NCI-H1105 treated with DMSO at 0.1 percent for 48 hours (cell line): Measurements from ENCODE around the gene PLA2G1B.

Experiments used
- DNase-seq: peaks from one replicate; lab custom pipeline; 2025; lab: John Stamatoyannopoulos, UW

The PLA2G1B gene

DNA sequence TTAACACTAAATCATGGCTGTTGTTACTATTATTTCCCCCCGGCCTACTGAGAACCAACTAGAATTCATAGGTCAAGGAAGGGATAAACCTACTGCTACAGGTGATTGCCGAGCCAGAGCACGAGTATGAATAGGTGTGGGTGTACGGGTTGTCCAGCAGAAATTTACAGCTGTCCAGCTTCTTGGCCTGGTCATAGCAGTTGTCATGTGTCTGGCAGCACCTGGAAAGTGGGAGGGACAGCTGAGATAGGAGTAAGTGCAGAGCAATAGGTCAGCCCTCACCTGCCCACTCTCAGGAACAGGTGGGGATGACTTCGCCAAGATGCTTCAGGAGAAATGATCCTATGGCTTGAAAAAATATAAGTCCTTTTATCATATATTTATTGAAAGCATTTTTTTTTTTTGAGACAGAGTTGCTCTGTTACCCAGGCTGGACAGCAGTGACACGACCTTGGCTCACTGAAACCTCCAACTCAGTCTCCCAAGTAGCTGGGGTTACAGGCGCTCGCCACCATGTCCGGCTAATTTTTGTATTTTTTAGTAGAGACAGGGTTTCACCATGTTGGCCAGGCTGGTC lies 2.6 kb downstream of the PLA2G1B start:
- DNase-seq = no peak

DNA sequence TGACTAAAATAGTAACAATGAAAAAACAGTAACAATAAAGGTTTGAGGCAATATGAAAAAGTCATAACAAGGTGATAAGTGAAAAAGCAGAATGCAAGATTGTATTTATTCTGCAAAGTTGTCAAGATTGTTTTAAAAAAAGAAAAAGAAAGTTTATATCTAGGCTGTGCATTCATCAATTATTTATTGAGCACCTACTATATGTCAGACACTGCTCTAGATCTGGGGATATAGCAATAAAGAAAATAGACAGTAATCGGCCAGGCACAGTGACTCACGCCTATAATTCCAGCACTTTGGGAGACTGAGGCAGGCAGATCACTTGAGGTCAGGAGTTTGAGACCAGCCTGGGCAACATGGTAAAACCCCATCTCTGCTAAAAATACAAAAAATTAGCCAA lies 3.8 kb downstream of the PLA2G1B start:
- DNase-seq = no peak

DNA sequence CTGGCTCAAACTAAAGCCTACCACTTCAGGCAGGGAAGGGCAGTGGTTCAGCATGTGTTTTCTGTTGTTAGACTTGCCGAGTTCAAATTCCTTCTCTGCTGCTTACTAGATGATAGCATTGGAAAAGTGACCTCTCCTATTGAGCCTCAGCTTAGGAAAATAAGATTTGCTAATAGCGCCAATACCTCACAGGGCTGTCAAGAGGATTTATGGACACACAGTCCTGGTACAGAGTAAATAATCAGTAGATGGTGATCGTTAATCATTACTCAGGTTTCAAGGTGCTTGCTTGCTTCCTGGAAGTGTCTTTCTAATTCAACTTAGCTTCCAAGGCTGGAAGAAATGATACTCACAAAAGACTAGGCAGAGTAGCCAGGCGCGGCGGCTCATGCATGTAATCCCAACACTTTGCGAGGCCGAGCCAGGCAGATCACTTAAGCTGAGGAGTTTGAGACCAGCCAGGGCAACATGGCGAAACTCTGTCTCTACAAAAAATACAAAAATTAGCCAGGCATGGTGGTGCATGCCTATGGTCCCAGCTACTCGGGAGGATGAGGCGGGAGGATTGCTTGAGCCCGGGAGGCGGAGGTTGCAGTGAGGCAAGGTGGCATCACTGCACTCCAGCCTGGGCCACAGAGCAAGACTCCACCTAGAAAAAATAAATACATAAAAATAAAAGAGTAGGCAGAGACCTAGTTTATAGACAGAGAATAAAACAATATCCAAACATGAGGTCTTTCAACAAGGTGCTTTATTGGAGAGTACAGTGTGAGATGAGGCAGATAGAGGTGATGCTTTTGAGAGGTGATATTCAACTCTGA lies 6.0 kb downstream of the PLA2G1B start:
- DNase-seq = no peak

DNA sequence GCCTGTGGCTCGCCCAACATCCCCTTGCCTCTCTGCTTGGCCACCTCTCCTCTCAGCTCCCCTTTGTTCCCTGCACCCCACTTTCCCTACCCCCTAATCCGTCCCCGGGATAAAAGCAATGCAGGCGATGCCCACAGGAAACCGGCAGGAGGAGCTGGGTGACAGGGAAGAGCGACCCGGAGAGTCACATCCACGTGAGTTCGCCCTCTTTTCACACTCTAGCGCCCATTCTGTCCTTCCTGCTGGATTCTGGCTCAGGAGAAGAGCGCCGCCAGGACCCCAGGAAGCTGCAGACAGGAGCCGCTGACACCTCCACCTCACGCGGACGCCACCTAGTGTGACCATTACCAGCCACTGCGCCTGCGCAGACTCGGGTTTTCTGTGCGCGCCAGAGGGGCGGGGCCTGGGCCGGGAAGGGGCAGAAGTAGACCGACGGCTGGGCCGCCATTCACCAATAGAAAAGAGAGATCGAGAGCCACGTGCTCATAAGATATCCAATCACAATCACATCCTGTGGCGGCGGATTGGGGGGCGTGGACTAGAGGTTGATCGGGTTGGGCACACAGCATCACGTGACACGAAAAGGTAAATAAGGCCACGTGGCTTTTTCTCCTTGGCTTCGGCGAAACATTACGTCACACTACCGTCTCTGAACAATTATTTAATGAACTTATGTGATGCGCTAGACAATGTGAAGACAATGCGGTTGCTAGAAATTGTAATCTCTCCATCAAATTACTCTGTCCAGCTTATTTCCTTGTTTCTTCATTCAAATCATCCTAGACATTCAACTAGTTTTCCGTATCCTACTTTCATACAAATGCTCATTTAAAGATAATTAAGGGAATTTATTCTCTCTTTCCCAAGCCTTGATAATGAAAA lies 10.1 kb downstream of the PLA2G1B start:
- DNase-seq = peak; percentile 100

DNA sequence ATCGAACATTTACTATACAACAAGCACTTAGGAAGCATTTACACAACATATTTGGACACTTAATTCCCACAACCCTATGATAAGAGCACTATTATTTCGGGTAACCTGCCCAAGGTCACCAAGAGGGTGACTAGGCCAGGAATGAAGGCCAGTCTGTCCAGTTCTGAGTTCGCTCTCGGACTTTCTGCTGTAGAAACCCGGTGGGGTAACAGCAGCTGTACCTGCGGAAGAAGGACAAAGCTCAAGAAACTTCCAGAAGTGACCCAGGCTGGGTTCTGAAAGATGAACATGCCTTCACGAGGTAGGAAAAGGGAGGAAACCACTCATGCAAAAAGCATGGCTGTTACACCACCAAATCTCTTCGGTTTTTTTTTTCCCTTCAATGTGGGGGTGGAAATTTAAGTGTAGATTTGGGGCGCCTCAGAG lies 10.8 kb downstream of the PLA2G1B start:
- no peak for DNase-seq

DNA sequence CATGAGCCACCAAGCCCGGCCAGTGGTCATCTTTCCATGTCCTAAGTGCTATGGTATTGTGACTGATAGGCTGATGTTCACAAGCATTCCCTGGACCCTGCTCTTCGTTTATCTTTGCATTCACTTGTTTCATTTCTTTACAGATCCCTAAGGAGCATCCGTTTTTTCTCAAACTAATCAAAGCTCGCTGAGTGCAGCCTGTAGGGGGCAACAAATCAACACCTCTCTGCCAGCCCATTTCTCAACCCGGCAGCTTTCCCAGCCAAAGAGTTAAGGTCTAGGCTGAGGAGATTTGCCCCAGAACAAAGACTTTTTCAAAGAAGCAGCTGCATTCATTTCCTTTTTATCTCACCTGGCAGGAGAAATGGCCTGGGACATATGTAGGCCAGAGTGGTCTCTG lies 13.4 kb downstream of the PLA2G1B start:
- no peak for DNase-seq

DNA sequence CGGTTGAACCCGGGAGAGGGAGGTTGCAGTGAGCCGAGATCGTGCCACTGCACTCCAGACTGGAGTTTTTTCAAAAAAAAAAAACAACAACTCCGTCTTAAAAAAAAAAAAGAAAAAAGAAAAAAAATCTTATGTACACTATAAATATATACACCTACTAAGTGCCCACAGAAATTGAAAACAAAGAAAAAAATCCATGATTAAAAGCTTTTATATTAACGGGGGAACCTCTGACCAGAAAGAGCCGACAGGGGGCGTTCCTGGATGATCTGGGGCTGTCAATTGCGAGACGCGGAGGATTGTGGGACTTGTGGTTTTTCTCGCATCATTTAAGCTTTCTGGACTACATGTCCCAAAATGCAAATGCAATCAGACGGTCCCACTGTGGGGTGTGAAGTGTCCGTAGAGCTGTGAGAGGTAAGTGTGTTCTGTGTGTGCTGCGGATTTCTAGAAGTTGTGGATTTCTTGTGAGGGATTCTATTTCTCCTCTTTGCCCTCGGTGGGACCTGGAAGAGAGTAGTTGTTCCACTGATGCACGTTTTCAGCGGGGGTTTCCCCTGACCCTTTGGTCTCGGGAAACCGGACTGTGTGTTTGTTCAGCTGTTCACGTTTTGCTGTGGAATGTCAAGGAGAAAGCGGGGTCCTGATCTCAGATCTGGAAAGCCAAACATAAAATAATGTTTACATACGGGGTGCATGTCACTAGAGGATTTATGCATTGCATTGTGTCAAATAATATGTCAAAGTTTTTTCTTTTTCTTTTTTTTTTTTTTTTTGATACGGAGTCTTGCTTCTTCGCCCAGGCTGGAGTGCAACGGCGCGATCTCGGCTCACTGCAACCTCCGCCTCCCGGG lies 25.4 kb downstream of the PLA2G1B start, which contains the start of gene SIRT4:
Gene SIRT4, plus strand, starts transcription at position 360 of the 854 bp plus-strand sequence. CDS start 1,241 bp downstream, outside the sequence.
- DNase-seq = peak; percentile 96

DNA sequence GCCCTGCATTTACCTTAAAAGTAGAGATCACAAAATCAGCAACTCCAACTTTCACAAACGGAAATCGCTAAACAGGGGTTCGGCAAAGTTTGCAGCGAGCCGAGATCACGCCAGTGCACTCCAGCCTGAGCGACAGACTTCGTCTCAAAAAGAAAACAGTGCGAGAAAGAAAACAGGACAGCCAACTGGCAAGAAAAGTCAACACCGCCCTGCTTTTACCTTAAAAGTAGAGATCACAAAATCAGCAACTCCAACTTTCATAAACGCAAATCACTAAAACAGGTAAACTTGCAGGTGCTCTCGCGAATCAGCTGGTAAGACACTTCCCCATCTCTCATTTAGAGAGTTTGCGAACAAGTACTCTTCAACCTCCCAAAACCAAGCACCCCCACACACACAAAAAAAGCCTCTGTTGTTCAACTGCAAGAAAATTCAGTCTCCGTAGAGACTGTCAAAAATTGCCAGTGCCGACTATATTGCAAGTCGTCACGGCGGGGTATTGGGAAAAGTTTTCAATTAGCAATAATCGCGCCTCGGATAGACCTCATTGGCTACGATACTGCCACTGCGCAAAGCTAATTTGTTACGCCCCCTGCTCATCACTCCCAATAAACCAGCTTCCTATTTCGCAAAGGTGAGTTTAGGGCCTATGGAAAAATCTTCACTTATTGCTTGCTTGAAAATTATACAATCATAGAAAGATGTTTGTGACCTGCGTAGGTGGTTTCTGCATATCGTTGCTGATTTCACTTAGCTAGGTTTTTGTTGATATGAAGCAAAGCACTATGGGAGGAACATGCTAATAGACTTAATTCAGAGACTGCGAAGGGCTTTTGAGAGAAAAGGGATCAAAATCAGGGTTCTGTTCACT lies 34.7 kb downstream of the PLA2G1B start, which contains the start of gene RNU4-1:
Gene RNU4-1, minus strand, starts transcription at position 577 of the 871 bp plus-strand sequence.
- peak; percentile 90 for DNase-seq

DNA sequence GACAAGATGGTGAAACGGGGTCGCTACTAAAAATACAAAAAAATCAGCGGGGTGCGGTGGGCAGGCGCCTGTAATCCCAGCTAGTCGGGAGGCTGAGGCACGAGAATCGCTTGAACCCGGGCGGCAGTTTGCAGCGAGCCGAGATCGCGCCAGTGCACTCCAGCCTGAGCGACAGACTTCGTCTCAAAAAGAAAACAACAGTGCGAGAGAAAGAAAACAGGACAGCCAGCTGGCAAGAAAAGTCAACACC lies 35.2 kb downstream of the PLA2G1B start:
- DNase-seq = no peak

DNA sequence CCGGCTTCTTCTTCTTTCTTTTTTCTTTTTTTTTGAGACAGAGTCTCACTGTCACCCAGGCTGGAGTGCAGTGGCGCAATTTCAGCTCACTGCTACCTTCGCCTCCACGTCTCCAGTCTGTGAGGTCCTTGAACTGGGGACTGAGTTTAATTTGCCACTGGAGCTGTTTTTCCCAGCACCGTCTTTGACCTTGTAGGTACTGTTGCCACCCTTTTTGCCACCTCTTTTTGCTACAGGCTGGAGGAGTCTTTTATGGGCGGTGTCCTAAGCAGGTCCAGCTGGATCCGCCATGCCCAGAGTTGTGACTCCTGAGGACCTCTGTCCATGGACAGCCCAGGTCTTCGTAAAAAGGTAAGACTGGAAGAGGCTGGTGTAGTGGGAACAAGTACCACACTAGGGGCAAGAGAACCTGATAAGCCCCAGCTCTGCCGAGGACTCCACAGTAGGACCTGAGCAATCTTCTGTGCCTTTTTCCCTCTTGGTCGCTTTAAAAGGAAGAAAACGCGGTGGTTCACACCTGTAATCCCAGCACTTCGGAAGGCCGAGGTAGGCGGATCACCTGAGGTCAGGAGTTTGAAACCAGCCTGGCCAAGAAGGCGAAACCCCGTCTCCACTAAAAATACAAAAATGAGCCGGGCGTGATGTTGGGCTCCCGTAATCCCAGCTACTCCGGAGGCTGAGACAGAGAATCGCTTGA lies 36.8 kb downstream of the PLA2G1B start:
- DNase-seq = peak; percentile 22

DNA sequence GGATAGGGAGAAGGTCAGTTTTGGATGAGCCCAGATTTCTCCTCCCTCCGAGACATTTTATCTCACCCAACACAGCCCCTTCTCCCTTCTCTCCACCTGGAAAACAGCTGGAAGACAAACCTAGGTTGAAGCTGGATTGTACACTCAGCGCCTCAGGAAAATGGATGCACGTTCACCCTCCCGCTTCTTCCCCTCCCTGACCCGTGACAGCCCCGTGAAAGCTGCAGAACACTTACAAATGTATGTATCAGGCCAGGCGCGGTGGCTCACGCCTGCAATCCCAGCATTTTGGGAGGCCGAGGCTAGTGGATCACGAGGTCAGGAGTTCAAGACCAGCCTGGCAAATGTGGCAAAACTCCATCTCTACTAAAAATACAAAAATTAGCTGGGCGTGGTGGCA lies 40.1 kb downstream of the PLA2G1B start:
- DNase-seq = no peak

DNA sequence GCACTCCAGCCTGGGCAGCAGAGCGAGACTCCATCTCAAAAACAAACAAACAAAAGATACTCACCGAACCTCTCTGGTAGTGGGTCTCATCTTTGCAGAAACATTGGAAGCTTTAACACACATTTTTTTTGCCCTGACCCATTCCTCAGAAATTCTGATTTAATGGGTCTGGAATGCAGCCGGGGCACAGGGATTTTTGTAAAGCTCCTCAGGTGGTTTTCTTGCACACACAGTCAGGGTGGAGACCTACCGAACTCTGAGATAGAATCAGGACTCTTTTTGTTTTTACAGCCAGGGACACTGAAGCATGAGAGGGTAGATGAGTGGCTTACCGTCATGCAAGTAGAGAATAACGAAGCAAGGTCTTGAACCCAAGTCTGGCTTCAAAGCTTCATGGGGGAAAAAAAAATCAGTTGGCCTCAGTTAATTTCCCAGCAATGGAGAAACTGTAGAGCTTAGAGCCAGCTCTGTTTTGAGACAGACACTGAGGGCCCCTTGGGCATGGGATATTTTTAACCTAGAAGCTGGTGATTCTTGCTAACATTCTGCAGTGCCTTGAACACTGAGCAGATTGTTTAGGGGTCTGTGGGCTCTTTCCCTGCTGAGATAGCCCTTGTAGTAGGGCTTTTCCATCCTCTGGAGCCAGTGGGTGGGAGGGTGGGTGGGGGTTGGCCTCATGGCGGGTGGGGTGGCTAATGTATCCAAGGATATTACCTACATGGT lies 40.6 kb downstream of the PLA2G1B start:
- no peak for DNase-seq

DNA sequence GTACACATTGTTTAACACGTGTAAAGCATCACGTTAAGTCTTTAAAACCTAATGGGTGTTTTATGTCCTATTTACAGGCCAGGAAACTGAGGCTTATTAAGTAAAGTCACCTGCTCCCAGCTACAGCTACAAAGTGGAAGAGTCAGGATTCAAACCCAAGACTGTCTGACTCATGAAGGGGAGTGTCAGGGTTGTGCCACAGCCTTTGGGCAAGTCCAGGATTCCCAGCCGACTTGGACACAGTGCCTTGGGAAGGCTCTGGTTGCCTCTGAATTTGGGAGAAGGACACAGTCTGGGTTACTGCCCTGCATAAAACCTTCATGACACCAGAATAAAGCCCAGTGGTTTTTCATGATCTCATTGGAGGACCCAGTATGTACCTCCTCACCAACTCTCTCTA lies 43.2 kb downstream of the PLA2G1B start:
- no peak for DNase-seq

DNA sequence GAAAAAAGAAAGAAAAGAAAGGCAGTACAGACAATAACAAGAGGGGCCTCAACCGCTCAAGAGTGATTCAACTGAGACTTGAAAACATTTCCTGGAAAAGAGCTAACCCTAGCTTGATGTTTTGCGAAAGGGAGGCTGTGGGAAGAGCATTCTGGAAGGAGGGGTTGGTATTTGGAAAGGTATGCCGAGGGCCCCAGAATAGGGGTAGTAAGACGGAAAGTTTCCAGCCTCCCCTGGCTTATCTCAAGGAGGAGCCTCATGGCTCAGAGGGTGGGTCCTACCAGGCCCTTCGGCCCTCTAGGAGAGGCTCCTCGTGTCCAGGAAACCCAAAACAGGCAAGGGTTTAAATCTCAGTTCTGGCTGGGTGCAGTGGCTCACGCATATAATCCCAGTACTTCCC lies 44.3 kb downstream of the PLA2G1B start:
- no peak for DNase-seq

DNA sequence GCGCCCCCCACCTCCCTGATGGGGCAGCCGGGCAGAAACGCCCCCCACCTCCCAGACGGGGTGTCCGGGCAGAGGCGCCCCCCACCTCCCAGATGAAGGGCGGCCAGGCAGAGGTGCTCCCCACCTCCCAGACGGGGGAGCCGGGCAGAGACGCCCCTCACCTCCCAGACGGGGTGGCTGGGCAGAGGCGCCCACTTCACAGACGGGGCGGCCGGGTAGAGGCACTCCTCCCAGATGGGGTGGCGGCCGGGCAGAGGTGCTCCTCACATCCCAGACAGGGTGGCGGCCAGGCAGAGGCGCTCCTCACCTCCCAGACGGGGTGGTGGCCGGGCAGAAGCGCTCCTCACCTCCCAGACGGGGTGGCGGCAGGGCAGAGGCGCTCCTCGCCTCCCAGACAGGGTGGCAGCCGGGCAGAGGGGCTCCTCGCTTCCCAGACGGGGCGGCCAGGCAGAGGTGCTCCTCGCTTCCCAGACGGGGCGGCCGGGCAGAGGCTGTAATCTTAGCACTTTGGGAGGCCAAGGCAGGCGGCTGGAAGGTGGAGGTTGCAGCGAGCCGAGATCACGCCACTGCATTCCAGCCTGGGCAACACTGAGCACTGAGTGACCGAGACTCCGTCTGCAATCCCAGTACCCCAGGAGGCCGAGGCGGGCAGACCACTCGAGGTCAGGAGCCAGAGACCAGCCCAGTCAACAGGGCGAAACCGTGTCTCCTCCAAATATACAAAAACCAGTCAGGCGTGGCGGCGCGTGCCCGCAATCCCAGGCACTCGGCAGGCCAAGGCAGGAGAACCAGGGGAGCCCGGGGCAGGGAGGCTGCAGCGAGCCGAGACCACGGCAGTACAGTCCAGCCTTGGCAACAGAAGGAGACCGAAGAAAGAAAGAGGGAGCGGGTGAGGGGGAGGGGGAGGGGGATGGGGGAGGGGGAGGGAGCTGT lies 49.2 kb downstream of the PLA2G1B start:
- DNase-seq = no peak

DNA sequence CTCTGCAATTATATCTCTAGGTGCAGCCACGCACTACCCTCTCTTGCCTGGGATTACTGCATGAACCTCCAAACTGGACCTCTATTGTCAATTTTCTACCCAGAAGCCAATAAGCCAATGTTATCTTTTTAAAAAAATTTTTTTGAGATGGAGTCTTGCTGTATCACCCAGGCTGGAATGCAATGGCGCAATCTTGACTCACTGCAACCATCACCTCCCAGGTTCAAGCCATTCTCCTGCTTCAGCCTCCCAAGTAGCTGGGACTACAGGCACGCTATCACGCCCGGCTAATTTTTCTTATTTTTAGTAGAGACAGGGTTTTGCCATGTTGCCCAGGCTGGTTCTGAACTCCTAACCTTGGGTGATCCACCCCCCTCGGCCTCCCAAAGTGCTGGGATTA lies 50.8 kb downstream of the PLA2G1B start:
- no peak for DNase-seq
